NB4 (cell line): ENCODE results near the gene ATG13.

ENCODE experiments used
- MYC ChIP-seq: IDR thresholded peaks from 2 replicates; pipeline ENCODE4 v1.6.1; 2011; ENCODE audit warnings: low read depth, low read length
- POLR2A ChIP-seq: IDR thresholded peaks from 2 replicates; pipeline ENCODE4 v1.6.1; 2011; ENCODE audit warnings: mild to moderate bottlenecking; ENCODE audit not compliant: insufficient read length; ENCODE audit errors: extremely low read depth
- TF ChIP-seq, protein P1 (sequence below): IDR thresholded peaks from one replicate; pipeline ENCODE4 v1.5.1; 2012; ENCODE audit warnings: low read depth, low read length

DNA sequence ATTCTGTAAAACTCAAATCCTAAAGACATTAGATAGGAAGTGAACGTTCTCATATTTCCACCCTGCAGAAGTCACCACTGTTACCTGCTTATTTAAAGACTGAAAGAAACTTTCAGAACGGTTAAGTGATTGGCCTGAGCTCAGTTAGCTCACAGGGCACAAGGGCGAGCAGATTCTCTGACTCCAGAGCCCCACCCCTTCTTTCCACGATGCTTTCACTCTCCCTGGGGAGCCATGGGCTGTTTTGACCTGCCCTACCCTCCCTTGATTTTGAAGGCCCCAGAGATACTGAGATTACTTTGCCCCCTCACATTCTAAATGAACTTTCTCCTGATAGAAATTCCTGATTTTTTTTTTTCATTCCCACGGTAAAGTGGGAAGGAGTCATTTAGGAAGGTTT is 49.2 kb downstream of the ATG13 start:
- TF ChIP-seq, protein P1, sequence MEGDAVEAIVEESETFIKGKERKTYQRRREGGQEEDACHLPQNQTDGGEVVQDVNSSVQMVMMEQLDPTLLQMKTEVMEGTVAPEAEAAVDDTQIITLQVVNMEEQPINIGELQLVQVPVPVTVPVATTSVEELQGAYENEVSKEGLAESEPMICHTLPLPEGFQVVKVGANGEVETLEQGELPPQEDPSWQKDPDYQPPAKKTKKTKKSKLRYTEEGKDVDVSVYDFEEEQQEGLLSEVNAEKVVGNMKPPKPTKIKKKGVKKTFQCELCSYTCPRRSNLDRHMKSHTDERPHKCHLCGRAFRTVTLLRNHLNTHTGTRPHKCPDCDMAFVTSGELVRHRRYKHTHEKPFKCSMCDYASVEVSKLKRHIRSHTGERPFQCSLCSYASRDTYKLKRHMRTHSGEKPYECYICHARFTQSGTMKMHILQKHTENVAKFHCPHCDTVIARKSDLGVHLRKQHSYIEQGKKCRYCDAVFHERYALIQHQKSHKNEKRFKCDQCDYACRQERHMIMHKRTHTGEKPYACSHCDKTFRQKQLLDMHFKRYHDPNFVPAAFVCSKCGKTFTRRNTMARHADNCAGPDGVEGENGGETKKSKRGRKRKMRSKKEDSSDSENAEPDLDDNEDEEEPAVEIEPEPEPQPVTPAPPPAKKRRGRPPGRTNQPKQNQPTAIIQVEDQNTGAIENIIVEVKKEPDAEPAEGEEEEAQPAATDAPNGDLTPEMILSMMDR: no peak
- TF ChIP-seq POLR2A (no peak), MYC (no peak)
